ENCODE data around the gene RLN1.
A peak's percentile ranks its signal among the peaks of the same experiment; 100 is the strongest.
"Not testable (repeated sequence)": the region's sequence is repeated elsewhere in the genome, so short reads cannot be mapped to it uniquely, and the experiment has no call there.

Gene RLN1

GRCh38 chr9:5326187-5326586 lies 13.5 kb downstream of the RLN1 start:
- DNase-seq: no peak

- DNase-seq: not testable (repeated sequence)
Observed at GRCh38 chr9:5321601-5322000, 18.1 kb downstream of the RLN1 start.

GRCh38 chr9:5321058-5321457 lies 18.6 kb downstream of the RLN1 start:
- DNase-seq: no peak

GRCh38 chr9:5316406-5316805 lies 23.3 kb downstream of the RLN1 start:
- DNase-seq: not testable (repeated sequence)

GRCh38 chr9:5315187-5315923 lies 24.3 kb downstream of the RLN1 start:
- DNase-seq: no peak

- no peak for DNase-seq
Observed at GRCh38 chr9:5310851-5311250, 28.8 kb downstream of the RLN1 start.

GRCh38 chr9:5305741-5306140 lies 33.9 kb downstream of the RLN1 start:
- DNase-seq: no peak

- DNase-seq: peak in 4 of 58 donors; percentile 0 to 3 (median 0)
Observed at GRCh38 chr9:5303840-5304795, 35.6 kb downstream of the RLN1 start, which contains the start of gene RLN2. Gene RLN2, minus strand, starts transcription at chr9:5304716. Its CDS starts 136 bp downstream, at chr9:5304580.

- no peak for DNase-seq
Observed at GRCh38 chr9:5301544-5301943, 38.1 kb downstream of the RLN1 start.

- DNase-seq: no peak
Observed at GRCh38 chr9:5292141-5292540, 47.5 kb downstream of the RLN1 start.

GRCh38 chr9:5288591-5288990 lies 51.1 kb downstream of the RLN1 start:
- no peak for DNase-seq

- no peak for DNase-seq
Observed at GRCh38 chr9:5286262-5286661, 53.4 kb downstream of the RLN1 start.
